Lung microvascular endothelial cell (primary cell): ENCODE data around the gene SFT2D2. TPM values are rescaled to one million over a fixed set of nuclear protein-coding genes. Genes with fewer than 3 reads are reported as not detected.
A peak's percentile ranks its signal among the peaks of the same experiment; 100 is the strongest.

Source experiments
- DNase-seq, 2 donors: peaks; one replicate each; pipeline versions ENCODE4 v3.0.0 to v3.0.0-alpha.2; 2010; ENCODE audit warnings: low read depth in 2 of 2
- total RNA-seq: library from RNA; depleted of rRNA; stranded (reverse); fragments of >200 nt; gene quantifications from 2 replicates; pipeline ENCODE4 v1.2.1, GENCODE V29; 2014

SFT2D2 gene
- total RNA-seq, 1 donor from 2014 or later: 46.2 TPM

DNA sequence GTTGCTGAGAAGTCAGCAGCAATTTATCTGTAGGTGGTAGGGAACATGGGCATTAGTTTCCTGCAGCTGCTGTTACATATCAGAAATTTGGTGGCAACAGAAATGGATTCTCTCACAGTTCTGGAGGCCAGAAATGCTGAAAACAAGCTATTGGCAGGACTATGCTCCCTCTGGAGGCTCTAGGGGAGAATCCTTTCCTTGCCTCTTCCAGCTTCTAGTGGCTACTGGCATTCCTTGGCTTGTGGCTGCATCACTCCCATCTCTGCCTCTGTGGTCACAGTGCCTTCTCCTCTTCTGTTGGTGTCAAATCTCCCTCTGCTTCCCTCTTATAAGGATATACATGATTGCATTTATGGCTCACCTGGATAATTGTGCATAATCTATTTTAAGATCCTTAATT is 2.5 kb upstream of the SFT2D2 start:
- no peak for DNase-seq

DNA sequence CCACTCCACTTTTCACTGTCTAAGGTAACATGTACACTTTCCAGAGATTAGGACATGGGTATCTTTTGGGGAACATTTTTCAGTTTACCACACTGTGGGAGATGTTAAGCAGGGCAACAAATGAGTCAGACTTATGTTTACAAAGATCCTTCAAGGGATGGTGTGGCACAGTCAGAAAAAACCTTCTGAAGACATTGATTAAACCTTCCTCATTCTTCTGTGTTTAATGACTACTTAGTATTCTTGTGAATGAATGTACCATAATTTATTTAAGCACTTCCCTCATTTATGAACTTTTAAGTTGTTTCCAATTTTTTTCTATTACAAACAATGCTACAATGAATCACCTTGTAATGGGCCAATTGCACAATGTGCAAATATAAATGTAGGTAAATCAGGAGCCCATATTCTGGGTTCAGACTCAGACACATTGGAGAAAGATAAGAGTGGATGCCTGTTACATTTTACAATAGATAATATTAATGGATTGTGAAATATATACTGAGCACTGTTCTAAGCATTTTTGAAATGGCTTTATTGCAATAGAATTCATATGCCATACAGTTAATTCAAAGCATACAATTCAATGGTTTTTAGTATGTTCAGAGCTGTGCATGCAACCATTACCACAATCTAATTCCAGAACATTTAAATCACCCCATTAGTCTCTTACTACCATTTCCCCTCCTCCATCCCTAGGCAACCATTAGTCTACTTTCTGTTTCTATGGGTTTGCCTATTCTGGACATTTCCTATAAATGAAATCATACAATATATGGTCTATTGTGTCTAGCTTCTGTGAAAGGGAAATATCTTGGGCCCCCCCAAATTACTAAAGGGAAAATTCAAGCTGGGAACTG is 1.9 kb upstream of the SFT2D2 start:
- no peak for DNase-seq

DNA sequence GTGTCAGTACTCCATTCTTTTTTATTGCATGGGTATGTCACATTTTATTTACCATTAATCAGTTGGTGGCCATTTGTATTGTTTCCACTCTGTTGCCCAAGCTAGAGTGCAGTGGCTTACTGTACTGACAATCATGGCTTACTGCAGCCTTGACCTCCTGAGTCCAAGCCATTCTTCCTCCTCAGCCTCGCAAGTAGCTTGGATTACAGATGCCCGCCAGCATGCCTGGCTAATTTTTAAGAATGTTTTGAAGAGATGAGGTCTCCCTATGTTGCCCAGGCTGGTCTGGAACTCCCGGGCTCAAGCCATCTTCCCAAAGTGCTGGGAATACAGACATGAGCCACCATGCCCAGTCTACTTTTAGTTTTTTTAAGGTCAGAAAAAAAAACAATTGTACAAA is 813 bp upstream of the SFT2D2 start:
- no peak for DNase-seq

DNA sequence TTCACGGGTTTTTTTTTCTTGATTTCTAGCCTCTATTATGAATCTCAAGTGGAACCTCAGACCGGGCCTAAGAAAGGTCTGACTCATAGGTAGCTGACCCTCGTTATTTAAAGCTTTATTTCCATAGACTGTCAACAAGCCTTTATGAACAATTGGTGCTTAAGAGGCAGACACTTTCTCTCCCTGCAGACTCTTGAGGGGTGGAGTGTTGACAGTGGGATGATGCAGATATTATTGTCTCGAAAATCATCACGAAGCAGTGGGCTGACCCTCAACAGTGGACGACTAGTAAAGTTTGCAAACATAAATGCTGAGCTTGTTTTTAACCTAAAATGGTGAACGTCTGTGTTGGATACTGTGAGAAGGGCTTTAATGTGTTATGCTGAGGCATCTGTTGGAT is 1.8 kb downstream of the SFT2D2 start:
- DNase-seq: peak in 1 of 2 donors; percentile 78

DNA sequence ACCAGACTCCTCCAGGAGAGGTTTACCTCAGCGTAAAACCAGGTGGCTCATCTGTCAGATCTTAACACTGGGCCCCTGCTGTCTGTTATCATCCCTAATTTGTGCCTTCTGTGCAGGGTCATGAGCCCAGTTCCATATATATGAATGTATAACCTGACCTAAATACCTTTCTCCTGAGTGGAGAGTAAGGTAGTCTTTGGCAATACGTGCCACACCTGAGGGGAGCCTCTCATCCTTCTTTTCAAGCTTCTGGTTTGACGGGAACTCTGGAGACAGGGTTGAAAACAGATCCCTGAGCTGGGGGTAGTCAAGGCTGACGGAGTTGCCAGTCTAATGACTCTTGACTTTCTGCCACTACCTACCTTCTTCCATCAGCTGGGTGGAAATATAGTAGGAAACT is 4.1 kb downstream of the SFT2D2 start:
- DNase-seq: no peak

DNA sequence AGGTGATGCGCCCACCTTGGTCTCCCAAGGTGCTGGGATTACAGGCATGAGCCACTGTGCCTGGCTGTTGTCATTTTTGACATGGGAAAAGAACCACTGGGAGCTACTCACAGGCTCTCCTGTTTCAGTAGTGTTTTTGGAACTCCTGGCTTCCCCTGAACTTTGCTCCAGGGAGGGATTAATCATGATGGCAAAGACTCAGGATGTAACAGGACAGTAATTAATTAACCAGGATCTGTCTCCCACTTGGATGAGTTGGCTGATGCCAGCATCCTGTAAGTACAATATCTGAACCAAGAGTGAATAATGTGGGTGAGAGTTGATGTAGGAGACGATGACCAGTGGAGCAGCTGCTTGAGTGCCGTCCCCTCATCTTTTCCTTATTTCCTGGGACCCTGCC is 4.9 kb downstream of the SFT2D2 start:
- peak in 1 of 2 donors; percentile 10 for DNase-seq

GRCh38 chr1:168234846-168235547 is 9.2 kb downstream of the SFT2D2 start:
- peak; percentile 69 to 76 for DNase-seq

DNA sequence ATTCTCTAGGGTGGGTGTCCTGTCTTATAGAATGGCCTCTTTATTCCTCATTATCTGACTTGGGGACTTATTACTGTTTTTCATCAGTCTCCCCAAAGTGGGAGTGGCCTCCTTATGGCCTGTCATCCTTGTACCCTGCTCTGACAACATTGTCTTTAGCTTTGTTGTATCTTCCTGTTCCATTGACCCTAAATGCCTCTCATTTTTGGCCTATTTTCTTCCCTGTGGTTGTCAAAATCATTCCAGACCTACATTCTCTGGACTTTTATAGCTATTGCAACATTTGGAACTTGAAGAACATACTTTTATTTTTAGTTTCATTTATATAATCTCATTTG is 9.7 kb downstream of the SFT2D2 start:
- DNase-seq: no peak

- DNase-seq: no peak
Observed at GRCh38 chr1:168235937-168236336, 10.1 kb downstream of the SFT2D2 start.

DNA sequence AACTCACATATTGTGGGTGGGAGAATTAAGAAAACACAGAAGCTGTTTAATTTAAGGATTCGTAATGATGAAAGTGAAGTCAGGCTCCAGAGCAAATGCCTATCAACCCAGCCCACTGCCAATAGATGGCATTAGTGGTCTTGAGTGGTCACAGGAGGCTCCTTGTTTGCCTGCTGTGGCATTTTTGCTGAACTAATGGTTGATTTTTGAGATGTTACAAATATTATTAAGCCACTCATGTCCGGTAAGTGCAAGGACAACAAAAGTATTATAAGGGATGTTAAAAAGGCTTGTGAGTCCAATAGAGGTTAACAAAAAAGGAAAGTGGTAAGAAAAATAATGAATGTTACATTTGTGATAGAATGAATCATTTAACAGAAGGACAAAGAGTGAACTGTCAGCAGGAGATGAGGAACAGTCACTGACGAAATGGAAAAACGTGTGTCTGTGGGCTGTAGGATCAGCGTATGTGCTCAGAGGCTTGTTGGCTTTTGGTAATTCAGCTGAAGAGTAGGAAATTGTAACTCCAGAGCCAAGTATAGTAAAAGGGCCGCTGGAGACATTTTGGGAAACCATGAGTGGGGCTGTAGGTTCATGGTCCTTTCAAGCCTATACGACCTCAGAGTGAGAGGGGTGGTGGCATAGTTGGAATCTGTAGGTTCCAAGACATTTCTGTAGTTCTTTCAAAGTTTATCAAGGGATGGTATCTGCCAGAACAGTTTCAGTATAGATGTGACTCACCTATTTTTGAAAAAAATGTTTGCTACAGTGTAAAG is 11.2 kb downstream of the SFT2D2 start:
- DNase-seq: peak in 1 of 2 donors; percentile 75

GRCh38 chr1:168243198-168243597 is 17.4 kb downstream of the SFT2D2 start:
- DNase-seq: peak in 1 of 2 donors; percentile 92

DNA sequence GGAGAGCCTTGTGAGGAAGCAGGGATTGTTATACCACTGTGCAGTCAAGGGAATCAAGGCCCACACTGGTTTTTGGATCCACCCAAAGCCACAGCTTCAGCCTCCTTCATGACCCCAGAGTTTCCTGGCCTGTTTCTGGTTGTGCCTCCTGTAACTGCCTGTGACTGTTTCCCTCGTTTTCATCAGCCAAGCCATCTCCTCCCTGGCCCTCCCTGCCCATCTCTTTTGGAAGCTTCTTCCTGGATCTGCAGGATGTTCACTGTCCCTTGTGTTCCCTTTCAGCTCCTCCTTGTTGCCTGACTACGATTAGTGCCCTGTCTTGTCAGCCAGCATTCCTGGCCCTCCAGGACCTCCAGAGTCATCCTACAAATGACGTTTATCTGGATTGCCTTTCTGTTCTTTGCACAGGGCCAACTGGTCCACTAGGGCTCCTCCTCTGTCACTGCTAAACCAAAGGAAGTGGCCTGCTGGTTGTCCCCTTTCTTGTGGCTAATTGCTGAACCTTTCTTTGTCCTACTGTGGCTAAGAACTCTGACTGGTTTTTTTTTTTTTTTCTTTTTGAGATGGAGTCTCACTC is 17.9 kb downstream of the SFT2D2 start:
- peak in 1 of 2 donors; percentile 18 for DNase-seq

DNA sequence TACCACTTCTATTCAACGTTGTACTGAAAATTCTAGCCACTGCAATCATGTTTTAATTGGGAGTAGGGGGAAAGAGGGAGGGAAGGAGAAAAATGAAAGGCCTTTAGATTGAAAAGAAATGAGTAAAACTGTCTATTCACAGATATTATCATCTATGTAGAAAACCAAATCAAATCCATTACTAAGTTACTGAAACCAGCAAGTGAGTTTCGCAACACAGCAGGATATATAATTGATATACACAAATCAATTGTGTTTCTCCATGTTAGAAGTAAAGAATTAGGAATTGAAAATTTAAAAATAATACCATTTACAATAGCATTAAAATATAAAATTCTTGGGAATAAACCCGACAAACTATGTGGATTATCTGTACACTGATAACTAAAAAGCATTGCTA is 19.2 kb downstream of the SFT2D2 start:
- no peak for DNase-seq

GRCh38 chr1:168246506-168246905 is 20.7 kb downstream of the SFT2D2 start:
- no peak for DNase-seq

GRCh38 chr1:168252204-168252733 is 26.5 kb downstream of the SFT2D2 start:
- DNase-seq: no peak

DNA sequence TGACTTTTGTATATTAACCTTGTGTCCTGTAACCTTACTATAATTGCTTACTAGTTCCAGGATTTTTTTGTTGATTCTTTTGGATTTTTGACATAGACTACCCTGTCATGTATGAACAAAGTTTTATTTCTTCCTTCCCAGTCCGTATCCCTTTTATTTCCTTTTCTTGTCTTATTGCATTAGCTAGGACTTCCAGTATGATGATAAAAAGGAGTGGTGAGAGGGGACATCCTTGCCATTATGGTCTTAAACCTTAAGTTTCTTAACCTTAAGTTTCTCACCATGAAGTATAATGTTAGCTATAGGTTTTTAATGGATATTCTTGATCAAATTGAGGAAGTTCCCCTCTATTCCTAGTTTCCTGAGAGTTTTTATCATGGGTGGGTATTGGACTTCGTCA is 30.4 kb downstream of the SFT2D2 start:
- DNase-seq: no peak

- no peak for DNase-seq
Observed at GRCh38 chr1:168257397-168257796, 31.6 kb downstream of the SFT2D2 start.

- DNase-seq: no peak
Observed at GRCh38 chr1:168259567-168259966, 33.8 kb downstream of the SFT2D2 start.

GRCh38 chr1:168260393-168260792 is 34.6 kb downstream of the SFT2D2 start:
- no peak for DNase-seq

DNA sequence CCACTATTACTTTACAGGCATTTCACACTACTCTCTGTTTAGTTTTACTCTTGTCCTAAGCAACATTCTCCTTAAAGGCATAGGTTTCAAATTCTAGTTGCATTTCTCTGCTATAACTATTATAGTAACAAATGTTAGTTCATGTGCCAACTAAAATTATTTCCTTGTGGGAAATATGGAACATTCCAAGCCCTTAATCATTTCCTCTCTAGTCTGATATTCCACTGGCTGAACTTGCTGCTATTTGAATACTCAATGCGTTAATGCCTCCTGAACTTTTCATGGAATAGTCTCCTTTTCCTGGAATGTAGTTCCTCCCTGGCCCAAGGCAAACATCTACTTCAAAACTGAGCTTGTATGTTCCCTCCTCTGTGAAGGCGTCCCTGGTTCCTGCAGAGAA is 35.6 kb downstream of the SFT2D2 start:
- DNase-seq: peak; percentile 52 to 87

- DNase-seq: no peak
Observed at GRCh38 chr1:168263130-168263529, 37.3 kb downstream of the SFT2D2 start.

DNA sequence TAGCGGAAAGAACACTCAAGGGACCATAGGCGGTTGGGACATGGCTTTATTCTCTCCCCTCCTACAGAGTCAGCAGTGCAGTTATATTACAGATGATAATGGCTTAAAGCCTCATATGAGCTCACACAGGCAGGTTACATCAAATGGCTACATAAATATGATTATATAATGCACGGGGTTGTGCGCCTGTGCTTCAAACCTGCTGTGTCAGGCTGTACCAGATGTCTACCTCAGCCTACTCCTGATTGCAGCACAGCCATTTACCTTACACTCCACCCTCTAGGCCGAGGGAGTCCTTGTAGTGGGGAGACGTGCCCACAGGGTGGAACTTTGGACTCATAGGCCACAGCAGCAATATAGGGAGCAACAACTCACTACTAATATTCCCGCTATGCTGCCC is 38.5 kb downstream of the SFT2D2 start:
- DNase-seq: no peak
